HG03175 (cell line): Measurements from ENCODE around the gene SLC25A44.
A peak's percentile ranks its signal among the peaks of the same experiment; 100 is the strongest.
"Not testable (repeated sequence)": the region's sequence is repeated elsewhere in the genome, so short reads cannot be mapped to it uniquely, and the experiment has no call there.

ENCODE experiments used
- ATAC-seq: cut with Tn5 transposase; IDR thresholded peaks from one replicate; pipeline ENCODE4 v1.9.1; 2021; ENCODE audit warnings: mild to moderate bottlenecking, moderate library complexity; ENCODE audit not compliant: unreplicated experiment

The SLC25A44 gene

DNA sequence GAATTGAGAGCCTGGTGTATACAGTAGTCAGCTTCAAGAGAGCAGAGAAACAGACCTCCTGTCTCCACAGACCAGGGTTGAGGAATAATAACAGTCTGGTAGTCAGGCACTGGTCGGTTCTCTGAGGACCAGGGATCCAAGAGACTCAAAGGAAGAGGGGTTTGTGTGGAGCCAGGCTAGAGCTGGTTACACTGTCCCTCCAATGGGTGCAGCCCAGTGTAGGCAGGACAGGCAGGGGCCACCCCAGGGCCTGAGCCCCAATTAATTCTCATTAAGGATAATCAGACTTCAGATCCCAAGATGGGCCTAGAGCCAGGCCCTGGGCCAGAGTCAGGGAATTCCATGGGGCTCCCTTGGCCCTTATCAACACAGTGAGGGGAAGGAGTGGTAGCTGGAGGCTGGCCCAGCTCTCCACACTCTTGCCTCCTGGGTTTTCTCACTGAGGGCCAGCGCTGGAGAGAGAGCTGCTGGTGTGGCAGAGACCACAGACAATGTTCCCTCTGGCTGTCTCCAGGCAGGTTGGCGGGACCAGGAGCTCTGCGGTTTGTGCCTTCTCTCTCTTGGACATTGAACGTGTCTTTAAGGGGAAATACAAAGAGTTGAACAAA is 31.4 kb upstream of the SLC25A44 start:
- ATAC-seq, result no peak

DNA sequence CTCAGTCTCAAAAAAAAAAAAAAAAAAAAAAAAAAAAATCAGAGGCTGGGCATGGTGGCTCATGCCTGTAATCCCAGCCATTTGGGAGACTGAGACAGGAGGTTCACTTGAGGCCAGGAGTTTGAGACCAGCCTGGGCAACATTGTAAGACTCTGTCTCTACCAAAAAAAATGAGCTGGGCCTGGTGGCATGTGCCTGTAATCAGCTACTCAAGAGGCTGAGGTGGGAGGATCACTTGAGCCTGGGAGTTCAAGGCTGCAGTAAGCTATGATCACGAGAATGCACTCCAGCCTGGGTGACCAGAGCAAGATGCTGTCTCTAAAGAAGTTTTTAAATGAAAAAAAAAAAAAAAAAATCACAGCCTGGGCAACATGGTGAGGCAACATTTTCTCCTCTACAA is 30.2 kb upstream of the SLC25A44 start:
- ATAC-seq, result no peak

DNA sequence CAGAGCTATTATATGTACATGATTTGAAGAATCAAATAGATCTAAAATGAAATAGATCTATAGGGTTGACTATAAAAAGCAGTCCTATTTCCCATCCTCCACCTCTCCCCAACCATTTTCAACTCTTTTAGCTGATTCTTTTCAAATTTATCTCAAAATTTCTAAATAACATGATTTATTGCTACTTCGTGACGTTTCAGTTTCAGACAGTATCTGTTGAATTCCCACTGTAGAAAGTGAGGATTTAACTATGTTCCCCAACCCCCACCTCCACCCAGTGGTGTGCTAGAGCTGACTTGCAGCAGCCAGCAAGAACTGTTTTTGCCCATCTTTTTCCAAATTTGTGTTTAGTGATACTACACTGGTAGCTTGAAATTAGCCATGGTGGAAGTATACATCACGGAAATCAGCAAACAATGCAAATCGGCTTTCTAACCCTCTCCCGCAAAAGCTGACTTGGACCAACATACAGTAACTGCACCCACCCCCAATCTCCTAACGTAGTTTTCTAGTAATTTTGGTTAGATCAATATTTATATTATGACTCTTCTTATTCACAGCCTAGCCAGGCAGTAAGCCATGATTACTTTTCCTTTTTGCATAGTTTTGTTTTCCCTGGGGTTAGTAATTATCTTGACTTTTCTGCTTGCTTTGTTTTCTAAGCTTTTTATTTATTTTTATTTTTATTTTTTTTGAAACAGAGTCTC is 29.6 kb upstream of the SLC25A44 start:
- no peak for ATAC-seq

DNA sequence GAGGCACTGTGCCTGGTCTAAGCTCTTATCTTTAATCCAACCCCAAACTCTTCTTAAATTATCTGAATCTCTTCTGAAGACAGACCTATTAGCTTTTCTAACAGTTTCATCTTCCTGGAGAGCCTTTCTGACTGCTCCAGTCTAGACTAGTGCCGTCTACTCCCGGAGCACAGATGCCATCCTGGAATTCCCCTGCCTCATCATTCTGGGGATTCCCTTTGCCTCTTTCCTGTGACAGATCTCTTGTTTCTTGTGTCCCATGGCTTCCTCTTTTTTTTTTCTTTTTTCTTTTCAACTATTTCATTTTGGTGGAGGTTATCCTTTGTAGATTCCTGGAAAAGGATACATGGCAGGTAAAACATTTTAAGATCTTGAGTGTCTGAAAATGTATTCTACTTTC is 28.8 kb upstream of the SLC25A44 start:
- no peak for ATAC-seq

DNA sequence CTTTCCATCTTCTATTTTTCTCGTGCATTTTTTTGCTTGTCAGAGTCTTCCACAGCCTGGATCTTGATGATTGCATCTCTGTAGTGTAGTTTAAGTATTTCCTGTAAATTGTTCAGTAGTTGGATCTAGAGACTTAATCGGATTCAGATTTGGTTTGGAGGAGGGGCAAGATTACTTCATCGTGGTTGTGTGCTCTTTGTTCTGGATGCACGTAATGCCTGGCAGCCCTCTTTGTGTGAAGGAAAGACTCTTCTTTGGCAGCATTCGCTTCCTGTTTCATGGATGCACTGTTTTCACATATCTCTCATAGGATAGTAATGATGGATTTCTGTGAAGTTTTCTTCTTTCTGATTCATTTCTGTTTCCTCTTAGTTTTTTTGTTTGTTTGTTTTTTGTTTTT is 26.4 kb upstream of the SLC25A44 start:
- no peak for ATAC-seq

DNA sequence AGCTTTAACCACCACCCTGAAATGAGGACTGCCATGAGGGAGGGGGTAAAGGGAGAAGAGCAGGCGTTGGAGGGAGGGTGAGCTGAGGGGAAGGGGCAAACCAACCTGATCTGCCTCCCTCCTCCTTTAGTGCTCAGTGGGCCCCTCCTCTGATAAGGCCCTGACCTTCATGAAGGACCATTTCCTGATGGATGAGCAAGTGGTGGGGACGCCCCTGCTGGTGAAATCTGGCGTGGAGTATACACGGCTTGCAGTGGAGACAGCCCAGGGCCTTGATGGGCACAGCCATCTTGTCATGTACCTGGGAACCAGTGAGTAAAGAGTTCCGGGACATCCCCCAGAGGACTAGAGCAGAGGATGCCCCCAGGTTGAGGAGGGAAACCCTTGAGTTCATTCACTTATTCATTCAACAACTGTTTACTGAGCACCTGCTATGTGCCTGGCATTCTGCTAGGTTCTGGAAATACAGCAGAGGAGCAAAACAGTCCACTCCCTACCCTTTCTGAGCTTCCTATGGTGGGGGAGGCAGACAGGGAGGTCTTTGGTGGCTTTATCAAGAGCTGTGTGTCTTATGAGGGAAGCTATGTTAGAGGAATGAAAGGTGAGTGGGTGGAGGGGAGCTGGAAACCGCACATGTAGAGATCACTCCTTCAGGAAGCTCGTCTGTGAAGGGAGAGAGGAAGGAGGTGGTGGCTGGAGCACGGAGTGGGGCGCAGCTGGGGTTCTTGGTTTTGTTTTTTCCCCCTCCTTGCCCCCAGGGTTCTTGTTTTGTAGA is 21.0 kb upstream of the SLC25A44 start:
- ATAC-seq, result no peak

DNA sequence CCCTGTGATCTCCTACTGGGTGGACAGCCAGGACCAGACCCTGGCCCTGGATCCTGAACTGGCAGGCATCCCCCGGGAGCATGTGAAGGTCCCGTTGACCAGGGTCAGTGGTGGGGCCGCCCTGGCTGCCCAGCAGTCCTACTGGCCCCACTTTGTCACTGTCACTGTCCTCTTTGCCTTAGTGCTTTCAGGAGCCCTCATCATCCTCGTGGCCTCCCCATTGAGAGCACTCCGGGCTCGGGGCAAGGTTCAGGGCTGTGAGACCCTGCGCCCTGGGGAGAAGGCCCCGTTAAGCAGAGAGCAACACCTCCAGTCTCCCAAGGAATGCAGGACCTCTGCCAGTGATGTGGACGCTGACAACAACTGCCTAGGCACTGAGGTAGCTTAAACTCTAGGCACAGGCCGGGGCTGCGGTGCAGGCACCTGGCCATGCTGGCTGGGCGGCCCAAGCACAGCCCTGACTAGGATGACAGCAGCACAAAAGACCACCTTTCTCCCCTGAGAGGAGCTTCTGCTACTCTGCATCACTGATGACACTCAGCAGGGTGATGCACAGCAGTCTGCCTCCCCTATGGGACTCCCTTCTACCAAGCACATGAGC is 17.2 kb upstream of the SLC25A44 start:
- ATAC-seq, result no peak

DNA sequence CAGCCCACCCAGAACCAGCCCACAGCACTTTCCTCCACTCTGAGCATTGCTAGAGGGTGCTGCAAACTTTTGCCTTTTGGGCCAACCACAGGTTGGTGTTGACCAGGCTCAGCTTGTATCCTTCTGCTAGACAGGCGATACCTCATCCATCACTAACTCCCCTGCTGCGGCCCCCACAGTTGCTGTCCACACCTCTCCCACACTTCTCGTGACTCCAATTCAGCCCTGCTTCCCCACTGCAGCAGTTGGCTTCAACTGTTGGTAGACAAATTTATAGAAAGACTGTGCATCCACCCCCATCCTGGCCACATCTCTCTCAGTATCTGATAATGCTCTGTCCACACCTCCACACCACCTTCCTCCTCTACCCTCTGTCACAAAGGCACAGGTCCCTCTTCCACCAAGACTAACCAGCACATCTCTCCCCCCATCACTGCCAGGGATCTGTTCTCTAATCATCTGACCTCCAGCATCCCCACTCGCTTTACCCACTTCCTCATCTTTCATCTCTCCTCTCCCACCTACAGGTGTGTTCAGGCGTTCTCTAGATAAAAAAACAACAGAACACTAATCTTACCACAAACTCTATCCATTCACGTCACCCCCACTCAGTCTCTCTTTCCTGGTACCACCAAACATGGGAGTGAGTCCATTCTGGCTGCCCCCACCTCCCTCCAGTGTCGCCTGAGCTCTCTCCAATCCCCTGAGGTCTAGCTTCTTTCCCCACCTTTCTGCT is 15.8 kb upstream of the SLC25A44 start:
- ATAC-seq, result no peak

DNA sequence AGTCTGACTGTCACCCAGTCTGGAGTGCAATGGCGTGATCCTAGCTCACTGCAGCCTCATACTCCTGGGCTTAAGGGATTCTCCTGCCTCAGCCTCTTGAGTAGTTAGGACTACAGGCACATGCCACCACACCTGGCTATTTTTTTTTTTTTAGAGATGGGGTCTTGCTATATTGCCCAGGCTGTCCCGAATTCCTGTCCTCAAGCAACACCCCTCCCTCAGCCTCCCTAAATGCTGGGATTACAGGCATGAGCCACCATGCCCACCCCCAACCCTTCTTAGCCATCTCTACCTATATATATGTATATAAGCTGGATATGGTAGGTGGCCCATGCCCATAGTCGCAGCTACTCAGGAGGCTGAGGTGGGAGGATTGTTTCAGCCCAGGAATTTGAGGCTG is 13.4 kb upstream of the SLC25A44 start:
- no peak for ATAC-seq

DNA sequence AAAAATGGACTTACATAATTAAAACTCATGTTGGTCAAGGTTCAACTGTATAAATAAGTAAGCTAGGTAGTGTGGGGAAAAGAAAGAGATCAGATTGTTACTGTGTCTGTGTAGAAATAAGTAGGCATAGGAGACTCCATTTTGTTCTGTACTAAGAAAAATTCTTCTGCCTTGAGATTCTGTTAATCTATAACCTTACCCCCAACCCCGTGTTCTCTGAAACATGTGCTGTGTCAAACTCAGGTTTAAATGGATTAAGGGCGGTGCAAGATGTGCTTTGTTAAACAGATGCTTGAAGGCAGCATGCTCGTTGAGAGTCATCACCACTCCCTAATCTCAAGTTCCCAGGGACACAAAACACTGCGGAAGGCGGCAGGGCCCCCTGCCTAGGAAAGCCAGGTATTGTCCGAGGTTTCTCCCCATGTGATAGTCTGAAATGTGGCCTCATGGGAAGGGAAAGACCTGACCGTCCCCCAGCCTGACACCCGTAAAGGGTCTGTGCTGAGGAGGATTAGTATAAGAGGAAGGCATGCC is 12.4 kb upstream of the SLC25A44 start:
- ATAC-seq, result not testable (repeated sequence)

DNA sequence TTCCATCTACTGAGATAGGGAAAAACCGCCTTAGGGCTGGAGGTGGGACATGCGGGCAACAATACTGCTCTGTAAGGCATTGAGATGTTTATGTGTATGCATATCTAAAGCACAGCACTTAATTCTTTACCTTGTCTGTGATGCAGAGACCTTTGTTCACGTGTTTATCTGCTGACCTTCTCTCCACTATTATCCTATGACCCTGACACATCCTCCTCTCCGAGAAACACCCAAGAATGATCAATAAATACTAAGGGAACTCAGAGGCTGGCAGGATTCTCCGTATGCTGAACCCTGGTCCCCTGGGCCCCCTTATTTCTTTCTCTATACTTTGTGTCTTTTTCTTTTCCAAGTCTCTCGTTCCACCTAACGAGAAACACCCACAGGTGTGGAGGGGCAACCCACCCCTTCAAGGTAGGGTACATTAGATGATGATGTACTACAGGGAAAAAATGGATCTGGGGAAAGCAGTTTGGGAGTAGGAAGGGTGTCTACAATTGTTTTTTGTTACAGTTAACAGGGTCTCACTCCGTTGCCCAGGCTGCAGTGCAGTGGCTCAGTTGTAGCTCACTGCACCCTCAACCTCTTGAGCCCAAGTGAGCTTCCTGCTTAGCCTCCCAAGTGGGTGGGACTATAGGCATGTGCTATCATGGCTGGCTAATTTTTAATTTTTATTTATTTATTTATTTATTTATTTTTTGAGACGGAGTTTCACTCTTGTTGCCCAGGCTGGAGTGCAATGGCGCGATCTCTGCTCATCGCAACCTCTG is 11.7 kb upstream of the SLC25A44 start:
- not testable (repeated sequence) for ATAC-seq

DNA sequence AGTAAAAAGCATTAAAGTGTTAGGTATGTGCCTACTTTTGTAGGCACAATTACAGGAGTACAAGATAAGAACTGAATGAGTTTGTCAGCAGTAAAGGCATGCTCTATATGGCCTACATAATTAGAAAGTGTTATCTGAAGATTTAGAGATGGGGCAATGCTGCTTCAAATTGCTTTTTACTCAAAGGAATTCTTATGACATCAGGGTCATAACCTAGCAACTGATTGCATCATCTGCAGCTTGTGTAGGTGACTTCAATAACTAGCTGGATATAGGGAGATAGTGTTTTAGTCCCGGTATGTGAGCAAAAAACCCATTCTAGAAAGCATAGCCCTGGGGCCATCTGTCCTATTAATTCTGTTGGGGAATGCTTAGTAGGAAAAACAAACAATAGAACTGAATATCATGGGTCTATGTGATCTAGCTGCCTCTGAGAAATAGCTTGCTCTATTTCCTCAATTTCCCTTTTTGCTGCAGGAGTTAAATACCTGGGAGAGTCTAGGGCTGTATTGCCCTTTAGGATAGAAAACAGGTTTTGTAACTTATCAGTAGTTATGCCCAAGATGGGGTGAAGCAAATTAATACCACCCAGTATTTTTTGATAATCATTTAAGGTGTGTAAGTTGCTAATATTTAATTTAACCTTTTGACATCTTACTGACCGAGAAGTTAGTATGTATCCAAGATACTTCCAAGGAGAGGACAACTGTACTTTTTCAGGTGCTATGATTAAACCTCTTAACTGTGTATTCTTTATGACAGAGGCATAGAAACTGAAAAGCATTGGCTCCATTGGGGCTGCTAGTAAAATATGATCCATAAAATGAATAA is 7.3 kb upstream of the SLC25A44 start:
- not testable (repeated sequence) for ATAC-seq

DNA sequence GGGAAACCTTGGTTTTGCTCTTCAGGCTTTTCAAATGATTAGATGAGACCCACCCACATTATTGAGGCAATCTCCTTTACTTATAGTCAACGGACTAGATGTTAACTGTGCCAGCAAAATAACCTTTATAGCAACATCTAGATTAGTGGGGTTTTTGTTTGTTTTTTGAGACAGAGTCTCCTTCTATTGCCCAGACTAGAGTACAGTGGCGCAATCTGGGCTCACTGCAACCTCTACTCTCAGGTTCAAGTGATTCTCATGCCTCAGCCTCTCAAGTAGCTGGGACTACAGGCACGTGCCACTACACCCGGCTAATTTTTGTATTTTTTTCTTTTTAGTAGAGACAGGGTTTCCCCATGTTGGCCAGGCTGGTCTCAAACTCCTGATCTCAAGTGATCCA is 3.6 kb upstream of the SLC25A44 start:
- not testable (repeated sequence) for ATAC-seq

DNA sequence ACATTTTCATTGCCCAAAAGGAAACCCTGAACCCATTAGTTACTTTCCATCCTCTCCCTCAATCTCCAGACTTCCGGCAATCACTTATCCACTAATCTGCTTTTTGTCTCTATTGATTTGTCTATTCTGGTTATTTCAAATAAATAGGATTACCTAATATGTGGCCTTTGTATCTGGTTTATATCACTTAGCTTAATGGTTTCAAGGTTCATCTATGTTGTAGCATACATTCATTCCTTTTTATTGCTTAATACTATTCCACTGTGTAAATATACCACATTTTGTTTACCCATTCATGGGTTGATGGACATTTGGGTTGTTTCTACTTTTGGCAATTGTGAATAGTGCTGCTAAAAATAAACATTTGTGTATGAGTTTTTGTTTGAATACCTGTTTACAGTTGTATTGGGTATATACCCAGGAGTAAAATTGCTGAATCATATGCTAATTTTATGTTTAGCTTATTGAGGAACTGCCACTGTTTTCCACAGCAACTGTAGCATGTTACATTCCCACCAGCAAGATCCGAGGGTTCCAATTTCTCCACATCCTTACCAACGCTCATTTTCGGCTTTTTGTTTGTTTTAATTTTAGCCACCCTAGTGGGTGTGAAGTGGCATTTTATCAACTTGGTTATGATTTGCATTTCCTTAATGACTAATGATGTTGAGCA is 2.5 kb upstream of the SLC25A44 start:
- no peak for ATAC-seq

DNA sequence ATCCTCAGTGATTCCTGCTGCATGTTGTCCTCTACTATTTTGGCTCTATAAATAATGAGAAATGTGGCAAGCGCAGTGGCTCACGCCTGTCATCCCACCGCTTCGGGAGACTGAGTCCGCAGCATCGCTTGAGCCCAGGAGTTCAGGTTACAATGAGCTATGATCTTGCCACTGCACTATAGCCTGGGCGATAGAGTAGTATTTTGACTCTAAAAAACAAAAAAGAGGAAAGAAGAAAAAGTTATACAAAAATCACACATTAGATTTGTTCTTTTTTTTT is 756 bp upstream of the SLC25A44 start:
- ATAC-seq, result no peak

DNA sequence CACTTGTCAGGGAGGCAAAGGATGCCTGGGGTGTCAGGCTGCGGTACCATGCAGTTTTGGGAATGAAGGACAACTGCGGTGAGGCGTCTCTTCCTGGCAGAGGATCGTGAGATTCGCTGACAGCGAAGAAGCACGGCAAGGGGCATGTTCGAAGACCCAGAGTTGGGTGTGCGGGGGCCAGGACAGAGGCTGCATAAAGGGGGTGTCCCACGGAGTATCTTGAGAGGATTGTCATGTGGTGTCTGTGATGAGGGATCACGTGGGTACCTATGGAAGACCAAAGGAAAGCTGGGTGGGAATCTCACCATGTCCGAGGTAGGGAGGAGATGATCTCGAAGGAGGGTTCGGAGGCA is 372 bp downstream of the SLC25A44 start:
- ATAC-seq, result peak; percentile 4

DNA sequence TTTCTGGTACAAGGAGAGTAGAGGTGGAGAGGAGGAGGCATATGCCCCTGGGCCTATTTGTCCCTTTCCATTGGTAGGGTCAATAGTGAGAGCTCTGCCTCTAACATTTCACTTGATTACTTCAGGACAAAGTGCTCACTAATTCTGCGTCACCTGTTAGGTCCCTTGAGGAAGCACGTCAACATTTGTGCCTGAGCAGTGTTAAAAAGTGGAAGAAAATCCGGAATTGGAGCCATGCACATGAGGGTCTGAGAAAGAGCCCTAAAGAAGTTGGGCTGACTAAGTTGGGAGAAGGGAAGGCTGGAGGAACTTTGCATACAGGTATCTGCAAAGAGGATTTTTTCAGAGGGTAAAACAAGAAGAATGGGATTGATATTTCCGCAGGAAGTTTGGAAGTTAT is 1.9 kb downstream of the SLC25A44 start:
- ATAC-seq, result no peak

DNA sequence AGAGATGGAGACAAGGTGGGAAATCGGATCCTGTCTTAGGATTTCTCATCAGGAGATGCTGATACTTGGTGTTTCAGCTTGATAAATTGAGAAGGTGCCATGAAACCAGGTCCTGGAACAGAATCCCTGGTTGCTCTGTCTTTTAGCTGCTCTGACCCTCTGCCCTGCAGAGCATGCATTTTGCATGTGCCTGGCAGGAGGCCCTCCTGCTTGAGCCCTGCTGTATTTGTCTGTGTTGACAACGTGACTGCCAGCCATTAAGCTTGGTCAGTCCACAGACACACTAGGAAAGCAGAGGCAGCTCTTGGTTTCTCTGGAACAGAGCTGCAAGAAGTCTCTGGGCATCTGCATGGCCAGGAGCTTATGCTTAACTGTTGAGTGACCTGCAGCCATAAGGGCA is 2.5 kb downstream of the SLC25A44 start:
- ATAC-seq, result no peak

DNA sequence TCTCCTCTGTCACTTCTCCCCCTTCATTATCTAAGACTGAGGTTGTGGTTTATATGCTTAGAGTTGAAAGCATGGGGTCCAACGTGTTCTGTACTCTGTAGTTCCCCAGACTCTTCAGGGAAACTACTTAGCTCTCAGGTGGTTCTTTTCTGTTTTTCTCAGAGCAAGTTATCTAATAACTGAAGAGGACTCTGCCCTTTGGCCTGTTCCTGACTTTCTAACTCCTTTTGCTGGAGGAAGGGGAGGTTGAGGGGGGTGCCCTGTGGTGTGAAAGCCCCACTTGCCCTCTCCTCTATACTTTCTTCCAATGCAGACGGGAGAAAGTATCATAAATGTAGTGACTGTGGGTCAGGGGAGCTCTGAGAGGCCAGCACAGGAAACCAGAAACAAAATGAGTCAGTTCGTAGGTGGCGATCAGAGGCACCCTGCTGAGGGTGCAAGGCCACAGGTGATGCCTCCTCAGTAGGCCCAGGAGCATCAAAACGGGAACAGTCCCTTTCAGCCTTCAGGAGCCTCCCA is 5.0 kb downstream of the SLC25A44 start:
- ATAC-seq, result no peak
